ENCODE measurements around the gene SENP5. TPM values are rescaled to one million over a fixed set of nuclear protein-coding genes. Genes with fewer than 3 reads are reported as not detected.

Gene SENP5
- total RNA-seq, 4 donors from 2014 or later = 25.2 to 32.5 (median 28.7) TPM

- intact Hi-C loops (cut with DNase I; ENCODE audit: low total_unique reads) = no loop called here
- TF ChIP-seq CTCF (IDR thresholded peaks at IDR 0.05) (no peak), POLR2A (IDR thresholded peaks at IDR 0.05) (no peak)
- no peak for DNase-seq (ENCODE audit: low spot score in 2 of 2)
- 80 to 91% methylated on average over 7 of the region's 7 CpGs for WGBS, 2 donors
- no peak overlapping the region for H3K4me3 ChIP-seq (ENCODE audit: low read depth, poor library complexity, severe bottlenecking)
Observed at GRCh38 chr3:196954832-196955231, 87.1 kb downstream of the SENP5 start.

- TF ChIP-seq POLR2A (IDR thresholded peaks at IDR 0.05) (no peak), CTCF (IDR thresholded peaks at IDR 0.05) (no peak)
- H3K4me3 ChIP-seq (ENCODE audit: low read depth, poor library complexity, severe bottlenecking) = no peak overlapping the region
- DNase-seq (ENCODE audit: low spot score in 2 of 2) = no peak
- intact Hi-C loops (cut with DNase I; ENCODE audit: low total_unique reads) = loop anchor here (10.0 kb wide), 1 partner anchor 128 kb away; no protein-coding TSS in a partner anchor
- WGBS, 2 donors = 77 to 81% methylated on average over 9 of the region's 9 CpGs
Observed at GRCh38 chr3:196962108-196962929, 94.6 kb downstream of the SENP5 start.

DNA sequence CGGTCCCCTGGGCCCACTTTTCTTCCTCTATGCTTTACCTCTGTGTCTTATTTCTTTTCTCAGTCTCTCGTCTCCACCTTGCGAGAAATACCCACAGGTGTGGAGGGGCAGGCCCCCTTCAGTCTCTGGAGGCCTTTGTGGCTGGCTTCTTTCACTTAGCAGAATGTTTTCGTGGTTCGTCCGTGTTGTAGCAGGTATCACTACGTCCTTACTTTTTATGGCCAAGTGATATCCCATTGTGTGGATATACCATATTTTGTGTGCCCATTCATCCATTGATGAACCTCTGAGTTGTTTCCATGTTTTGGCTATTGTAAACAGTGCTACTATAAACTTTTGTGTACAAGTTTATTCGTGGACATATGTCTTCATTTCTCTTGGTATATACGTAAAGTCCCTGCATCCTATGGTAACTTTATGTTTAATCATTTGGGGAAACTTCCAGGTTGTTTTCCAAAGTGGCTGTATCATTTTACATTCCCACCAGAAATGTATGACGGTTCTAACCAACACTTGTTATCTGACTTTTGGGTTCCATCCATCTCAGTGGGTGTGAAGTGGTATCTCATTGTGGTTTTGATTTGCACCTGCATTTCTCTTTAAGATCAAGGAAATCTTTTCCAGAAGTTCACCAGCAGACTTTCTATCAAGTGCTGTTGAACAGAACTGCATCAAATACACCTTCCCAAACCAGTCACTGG lies 95.4 kb downstream of the SENP5 start:
- TF ChIP-seq POLR2A (IDR thresholded peaks at IDR 0.05) (no peak), CTCF (IDR thresholded peaks at IDR 0.05) (no peak)
- DNase-seq (ENCODE audit: low spot score in 2 of 2) = peak in 1 of 2 donors; percentile 29
- intact Hi-C loops (cut with DNase I; ENCODE audit: low total_unique reads) = loop anchor here (10.0 kb wide), 1 partner anchor 128 kb away; no protein-coding TSS in a partner anchor
- 91% methylated on average over 10 of the region's 10 CpGs for WGBS, 2 donors
- no peak overlapping the region for H3K4me3 ChIP-seq (ENCODE audit: low read depth, poor library complexity, severe bottlenecking)

GRCh38 chr3:196963631-196963953 lies 95.9 kb downstream of the SENP5 start:
- peak in 1 of 2 donors; percentile 37 for DNase-seq (ENCODE audit: low spot score in 2 of 2)
- H3K4me3 ChIP-seq (ENCODE audit: low read depth, poor library complexity, severe bottlenecking) = no peak overlapping the region
- 89 to 95% methylated on average over 2 of the region's 2 CpGs for WGBS, 2 donors
- intact Hi-C loops (cut with DNase I; ENCODE audit: low total_unique reads) = loop anchor here (10.0 kb wide), 1 partner anchor 129 kb away; no protein-coding TSS in a partner anchor
- TF ChIP-seq CTCF (IDR thresholded peaks at IDR 0.05) (no peak), POLR2A (IDR thresholded peaks at IDR 0.05) (no peak)

DNA sequence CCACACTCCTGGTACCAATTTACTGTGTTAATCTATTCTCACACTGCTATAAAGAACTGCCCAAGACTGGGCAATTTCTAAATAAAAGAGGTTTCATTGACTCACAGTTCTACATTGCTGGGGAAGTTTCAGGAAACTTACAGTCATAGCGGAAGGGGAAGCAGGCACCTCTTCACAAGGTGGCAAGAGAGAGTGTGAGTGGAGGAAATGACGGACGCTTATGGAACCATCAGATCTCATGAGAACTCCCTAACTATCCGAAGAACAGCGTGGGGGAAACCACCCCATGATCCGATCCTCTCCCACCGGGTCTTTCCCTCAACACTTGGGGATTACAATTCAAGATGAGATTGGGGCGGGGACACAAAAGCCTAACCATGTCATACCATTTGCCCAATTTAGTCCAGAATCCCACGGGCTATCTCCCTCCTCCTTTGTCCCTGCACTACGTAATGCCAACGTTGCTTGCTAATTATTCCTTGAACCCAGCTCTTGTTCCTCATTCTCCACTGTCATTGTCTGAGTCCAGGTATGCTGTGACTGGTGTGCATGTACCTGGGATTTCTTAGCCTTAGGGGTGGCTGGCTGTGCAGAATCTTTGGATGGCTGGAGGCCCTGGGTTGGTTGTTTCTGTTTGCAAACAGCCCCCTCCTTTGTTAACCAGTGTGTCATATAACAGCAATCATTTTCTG lies 97.5 kb downstream of the SENP5 start:
- no peak for TF ChIP-seq POLR2A (IDR thresholded peaks at IDR 0.05)
- H3K4me3 ChIP-seq (ENCODE audit: low read depth, poor library complexity, severe bottlenecking) = no peak overlapping the region
- 91 to 92% methylated on average over 11 of the region's 11 CpGs for WGBS, 2 donors
- intact Hi-C loops (cut with DNase I; ENCODE audit: low total_unique reads) = loop anchor here (10.0 kb wide), 1 partner anchor 130 kb away; no protein-coding TSS in a partner anchor
- peak in 1 of 2 donors; percentile 23 for DNase-seq (ENCODE audit: low spot score in 2 of 2)

GRCh38 chr3:196965804-196966173 lies 98.1 kb downstream of the SENP5 start:
- intact Hi-C loops (cut with DNase I; ENCODE audit: low total_unique reads) = loop anchor here (10.0 kb wide), 1 partner anchor 131 kb away; no protein-coding TSS in a partner anchor
- DNase-seq (ENCODE audit: low spot score in 2 of 2) = peak in 1 of 2 donors; percentile 65
- no peak for TF ChIP-seq POLR2A (IDR thresholded peaks at IDR 0.05)
- TF ChIP-seq CTCF (IDR thresholded peaks at IDR 0.05) = no peak
- H3K4me3 ChIP-seq (ENCODE audit: low read depth, poor library complexity, severe bottlenecking) = no peak overlapping the region
- 95 to 96% methylated on average over 10 of the region's 10 CpGs for WGBS, 2 donors
